ENCODE results near the gene EFS.

- TF ChIP-seq CTCF (IDR thresholded peaks at IDR 0.05) (no peak), EZH2 (IDR thresholded peaks at IDR 0.05; ENCODE audit: borderline replicate concordance, insufficient read depth, low read depth, low read length, poor library complexity, severe bottlenecking) (no peak)
These were observed 18.1 kb downstream of the EFS start for GRCh38 chr14:23346693-23347405.

All from B cell (primary cell).